G401 (cell line): ENCODE results near the gene CRYBA1. TPM values are rescaled to one million over a fixed set of nuclear protein-coding genes. Genes with fewer than 3 reads are reported as not detected.

Experiments used
- total RNA-seq: library from RNA; depleted of rRNA; stranded (reverse); fragments of >200 nt; shearing (Covaris generic); gene quantifications from 2 replicates; pipeline ENCODE4 v1.2.3, GENCODE V29; 2014; rRNA removed

CRYBA1 gene
- total RNA-seq, 1 experiment from 2014 or later: not detected

Other genes starting within 250 kb of the CRYBA1 start
- gene SEZ6, start 240.8 kb upstream of the CRYBA1 start, total RNA-seq: not detected in 2 replicates
- 4.7 TPM in 1 of 2 replicates, not detected in the other for gene PIPOX, start 203.7 kb upstream of the CRYBA1 start, total RNA-seq
- gene MYO18A, start 66.5 kb upstream of the CRYBA1 start, total RNA-seq: 26.0 and 42.1 TPM in 2 replicates
- 22.3 and 30.8 TPM in 2 replicates for gene NUFIP2, start 47.3 kb downstream of the CRYBA1 start, total RNA-seq
- gene TAOK1, start 143.5 kb downstream of the CRYBA1 start, total RNA-seq: 31.1 and 38.5 TPM in 2 replicates